ENCODE data around the gene MAML2.

DNA sequence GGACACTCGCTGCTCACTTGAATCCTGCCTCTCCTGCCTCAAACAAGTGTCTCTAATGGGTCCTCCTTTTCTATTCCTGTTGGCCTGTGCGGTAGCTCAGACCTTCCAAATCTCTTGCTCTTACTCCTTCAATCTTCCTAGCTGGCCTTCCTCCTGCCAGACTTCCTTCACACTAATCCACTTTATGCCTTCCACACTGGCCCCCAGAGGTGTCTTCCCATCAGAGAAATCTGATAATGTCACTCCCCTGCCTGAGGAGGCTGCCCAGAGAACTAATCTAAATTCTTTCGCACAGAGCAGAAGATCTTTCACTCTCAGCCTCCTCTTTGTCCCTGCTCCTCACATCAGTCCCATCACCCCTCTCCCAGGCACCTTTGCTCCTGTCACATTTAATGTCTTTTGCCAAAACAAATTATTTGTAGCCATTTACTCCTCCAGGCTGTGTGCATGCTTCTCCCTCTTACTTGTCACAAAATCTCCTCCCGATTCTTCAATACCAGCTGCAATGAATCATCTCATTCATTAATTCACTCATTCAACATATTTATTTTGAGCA is 175.7 kb downstream of the MAML2 start:
- TF ChIP-seq, protein P1, sequence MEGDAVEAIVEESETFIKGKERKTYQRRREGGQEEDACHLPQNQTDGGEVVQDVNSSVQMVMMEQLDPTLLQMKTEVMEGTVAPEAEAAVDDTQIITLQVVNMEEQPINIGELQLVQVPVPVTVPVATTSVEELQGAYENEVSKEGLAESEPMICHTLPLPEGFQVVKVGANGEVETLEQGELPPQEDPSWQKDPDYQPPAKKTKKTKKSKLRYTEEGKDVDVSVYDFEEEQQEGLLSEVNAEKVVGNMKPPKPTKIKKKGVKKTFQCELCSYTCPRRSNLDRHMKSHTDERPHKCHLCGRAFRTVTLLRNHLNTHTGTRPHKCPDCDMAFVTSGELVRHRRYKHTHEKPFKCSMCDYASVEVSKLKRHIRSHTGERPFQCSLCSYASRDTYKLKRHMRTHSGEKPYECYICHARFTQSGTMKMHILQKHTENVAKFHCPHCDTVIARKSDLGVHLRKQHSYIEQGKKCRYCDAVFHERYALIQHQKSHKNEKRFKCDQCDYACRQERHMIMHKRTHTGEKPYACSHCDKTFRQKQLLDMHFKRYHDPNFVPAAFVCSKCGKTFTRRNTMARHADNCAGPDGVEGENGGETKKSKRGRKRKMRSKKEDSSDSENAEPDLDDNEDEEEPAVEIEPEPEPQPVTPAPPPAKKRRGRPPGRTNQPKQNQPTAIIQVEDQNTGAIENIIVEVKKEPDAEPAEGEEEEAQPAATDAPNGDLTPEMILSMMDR (IDR thresholded peaks at IDR 0.05; ENCODE audit: insufficient read depth, low read length): no peak
- TF ChIP-seq, protein P2, sequence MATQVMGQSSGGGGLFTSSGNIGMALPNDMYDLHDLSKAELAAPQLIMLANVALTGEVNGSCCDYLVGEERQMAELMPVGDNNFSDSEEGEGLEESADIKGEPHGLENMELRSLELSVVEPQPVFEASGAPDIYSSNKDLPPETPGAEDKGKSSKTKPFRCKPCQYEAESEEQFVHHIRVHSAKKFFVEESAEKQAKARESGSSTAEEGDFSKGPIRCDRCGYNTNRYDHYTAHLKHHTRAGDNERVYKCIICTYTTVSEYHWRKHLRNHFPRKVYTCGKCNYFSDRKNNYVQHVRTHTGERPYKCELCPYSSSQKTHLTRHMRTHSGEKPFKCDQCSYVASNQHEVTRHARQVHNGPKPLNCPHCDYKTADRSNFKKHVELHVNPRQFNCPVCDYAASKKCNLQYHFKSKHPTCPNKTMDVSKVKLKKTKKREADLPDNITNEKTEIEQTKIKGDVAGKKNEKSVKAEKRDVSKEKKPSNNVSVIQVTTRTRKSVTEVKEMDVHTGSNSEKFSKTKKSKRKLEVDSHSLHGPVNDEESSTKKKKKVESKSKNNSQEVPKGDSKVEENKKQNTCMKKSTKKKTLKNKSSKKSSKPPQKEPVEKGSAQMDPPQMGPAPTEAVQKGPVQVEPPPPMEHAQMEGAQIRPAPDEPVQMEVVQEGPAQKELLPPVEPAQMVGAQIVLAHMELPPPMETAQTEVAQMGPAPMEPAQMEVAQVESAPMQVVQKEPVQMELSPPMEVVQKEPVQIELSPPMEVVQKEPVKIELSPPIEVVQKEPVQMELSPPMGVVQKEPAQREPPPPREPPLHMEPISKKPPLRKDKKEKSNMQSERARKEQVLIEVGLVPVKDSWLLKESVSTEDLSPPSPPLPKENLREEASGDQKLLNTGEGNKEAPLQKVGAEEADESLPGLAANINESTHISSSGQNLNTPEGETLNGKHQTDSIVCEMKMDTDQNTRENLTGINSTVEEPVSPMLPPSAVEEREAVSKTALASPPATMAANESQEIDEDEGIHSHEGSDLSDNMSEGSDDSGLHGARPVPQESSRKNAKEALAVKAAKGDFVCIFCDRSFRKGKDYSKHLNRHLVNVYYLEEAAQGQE (IDR thresholded peaks at IDR 0.05; ENCODE audit: insufficient replicate concordance, low read depth): no peak

All from HL-60 (cell line).